Activated CD8-positive, alpha-beta memory T cell treated with anti-CD3 and anti-CD28 coated beads, Interleukin-2, amount 50 U/mL, for 4 hours (primary cell): ENCODE measurements around the gene HTR4.
"Not testable (repeated sequence)": the region's sequence is repeated elsewhere in the genome, so short reads cannot be mapped to it uniquely, and the experiment has no call there.

Experiments used
- DNase-seq: peaks from one replicate; pipeline ENCODE4 v3.0.0-alpha.2; 2020

Gene HTR4

GRCh38 chr5:148599187-148599586 is 55.1 kb downstream of the HTR4 start:
- no peak for DNase-seq

GRCh38 chr5:148595697-148596096 is 58.6 kb downstream of the HTR4 start:
- no peak for DNase-seq

GRCh38 chr5:148586796-148587195 is 67.5 kb downstream of the HTR4 start:
- DNase-seq: no peak

- no peak for DNase-seq
Measured at GRCh38 chr5:148585988-148586387, 68.3 kb downstream of the HTR4 start.

GRCh38 chr5:148584103-148584502 is 70.2 kb downstream of the HTR4 start:
- no peak for DNase-seq

GRCh38 chr5:148583421-148583965 is 70.8 kb downstream of the HTR4 start:
- DNase-seq: no peak

GRCh38 chr5:148574167-148574566 is 80.2 kb downstream of the HTR4 start:
- no peak for DNase-seq

- no peak for DNase-seq
Measured at GRCh38 chr5:148573374-148573773, 81.0 kb downstream of the HTR4 start.

GRCh38 chr5:148569948-148570347 is 84.4 kb downstream of the HTR4 start:
- DNase-seq: no peak

GRCh38 chr5:148565148-148565547 is 89.2 kb downstream of the HTR4 start:
- DNase-seq: no peak

- no peak for DNase-seq
Measured at GRCh38 chr5:148563021-148563420, 91.3 kb downstream of the HTR4 start.

GRCh38 chr5:148561801-148562311 is 92.5 kb downstream of the HTR4 start:
- DNase-seq: no peak

GRCh38 chr5:148559461-148559860 is 94.9 kb downstream of the HTR4 start:
- no peak for DNase-seq

GRCh38 chr5:148558892-148559291 is 95.4 kb downstream of the HTR4 start:
- no peak for DNase-seq

GRCh38 chr5:148556835-148557234 is 97.5 kb downstream of the HTR4 start:
- no peak for DNase-seq

GRCh38 chr5:148554621-148555020 is 99.7 kb downstream of the HTR4 start:
- DNase-seq: no peak

GRCh38 chr5:148543727-148544126 is 110.6 kb downstream of the HTR4 start:
- no peak for DNase-seq

GRCh38 chr5:148542812-148543211 is 111.5 kb downstream of the HTR4 start:
- no peak for DNase-seq

GRCh38 chr5:148541054-148541835 is 113.1 kb downstream of the HTR4 start:
- DNase-seq: no peak

- no peak for DNase-seq
Measured at GRCh38 chr5:148540647-148541046, 113.7 kb downstream of the HTR4 start.

- DNase-seq: no peak
Measured at GRCh38 chr5:148539851-148540250, 114.5 kb downstream of the HTR4 start.

- no peak for DNase-seq
Measured at GRCh38 chr5:148535190-148535589, 119.1 kb downstream of the HTR4 start.

- no peak for DNase-seq
Measured at GRCh38 chr5:148532969-148533670, 121.2 kb downstream of the HTR4 start.

GRCh38 chr5:148529450-148529849 is 124.9 kb downstream of the HTR4 start:
- DNase-seq: not testable (repeated sequence)
